ENCODE results near the gene PCNA.

DNA sequence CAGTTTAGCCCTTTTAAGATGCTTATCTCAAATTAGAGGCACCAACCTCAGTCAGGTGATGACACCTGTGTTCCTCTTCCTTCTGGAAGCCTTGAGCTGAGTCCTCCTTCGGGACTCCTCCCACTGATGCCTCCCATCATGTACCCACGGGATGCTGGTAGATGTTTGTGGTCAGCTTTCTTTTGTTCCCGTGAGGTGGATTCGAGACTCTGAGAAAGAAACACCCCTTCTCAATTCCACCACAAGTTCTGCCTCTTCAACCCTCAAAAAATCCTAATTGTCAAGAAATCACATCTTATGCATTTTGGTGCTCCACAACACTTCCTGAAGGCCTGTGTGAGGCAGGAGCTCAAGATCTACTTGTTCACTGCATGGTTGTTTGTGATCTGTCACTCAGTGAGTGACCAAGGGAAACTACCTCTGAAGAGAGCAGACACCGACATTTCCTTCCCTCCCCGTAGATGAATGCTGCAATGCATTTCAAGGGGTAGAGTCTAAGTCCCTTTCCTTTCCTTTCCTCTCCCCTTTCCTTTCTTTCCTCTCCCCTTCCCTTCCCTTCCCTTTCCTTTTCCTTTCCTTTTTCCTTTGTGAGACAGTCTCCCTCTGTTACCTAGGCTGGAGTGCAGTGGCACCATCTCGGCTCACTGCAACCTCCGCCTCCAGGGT lies 50.5 kb downstream of the PCNA start:
- TF ChIP-seq, protein P1, sequence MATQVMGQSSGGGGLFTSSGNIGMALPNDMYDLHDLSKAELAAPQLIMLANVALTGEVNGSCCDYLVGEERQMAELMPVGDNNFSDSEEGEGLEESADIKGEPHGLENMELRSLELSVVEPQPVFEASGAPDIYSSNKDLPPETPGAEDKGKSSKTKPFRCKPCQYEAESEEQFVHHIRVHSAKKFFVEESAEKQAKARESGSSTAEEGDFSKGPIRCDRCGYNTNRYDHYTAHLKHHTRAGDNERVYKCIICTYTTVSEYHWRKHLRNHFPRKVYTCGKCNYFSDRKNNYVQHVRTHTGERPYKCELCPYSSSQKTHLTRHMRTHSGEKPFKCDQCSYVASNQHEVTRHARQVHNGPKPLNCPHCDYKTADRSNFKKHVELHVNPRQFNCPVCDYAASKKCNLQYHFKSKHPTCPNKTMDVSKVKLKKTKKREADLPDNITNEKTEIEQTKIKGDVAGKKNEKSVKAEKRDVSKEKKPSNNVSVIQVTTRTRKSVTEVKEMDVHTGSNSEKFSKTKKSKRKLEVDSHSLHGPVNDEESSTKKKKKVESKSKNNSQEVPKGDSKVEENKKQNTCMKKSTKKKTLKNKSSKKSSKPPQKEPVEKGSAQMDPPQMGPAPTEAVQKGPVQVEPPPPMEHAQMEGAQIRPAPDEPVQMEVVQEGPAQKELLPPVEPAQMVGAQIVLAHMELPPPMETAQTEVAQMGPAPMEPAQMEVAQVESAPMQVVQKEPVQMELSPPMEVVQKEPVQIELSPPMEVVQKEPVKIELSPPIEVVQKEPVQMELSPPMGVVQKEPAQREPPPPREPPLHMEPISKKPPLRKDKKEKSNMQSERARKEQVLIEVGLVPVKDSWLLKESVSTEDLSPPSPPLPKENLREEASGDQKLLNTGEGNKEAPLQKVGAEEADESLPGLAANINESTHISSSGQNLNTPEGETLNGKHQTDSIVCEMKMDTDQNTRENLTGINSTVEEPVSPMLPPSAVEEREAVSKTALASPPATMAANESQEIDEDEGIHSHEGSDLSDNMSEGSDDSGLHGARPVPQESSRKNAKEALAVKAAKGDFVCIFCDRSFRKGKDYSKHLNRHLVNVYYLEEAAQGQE (IDR thresholded peaks at IDR 0.05; ENCODE audit: unreplicated experiment): no peak
- no peak for TF ChIP-seq POLR2AphosphoS5 (IDR thresholded peaks at IDR 0.05; ENCODE audit: low read depth)
- TF ChIP-seq, protein P2, sequence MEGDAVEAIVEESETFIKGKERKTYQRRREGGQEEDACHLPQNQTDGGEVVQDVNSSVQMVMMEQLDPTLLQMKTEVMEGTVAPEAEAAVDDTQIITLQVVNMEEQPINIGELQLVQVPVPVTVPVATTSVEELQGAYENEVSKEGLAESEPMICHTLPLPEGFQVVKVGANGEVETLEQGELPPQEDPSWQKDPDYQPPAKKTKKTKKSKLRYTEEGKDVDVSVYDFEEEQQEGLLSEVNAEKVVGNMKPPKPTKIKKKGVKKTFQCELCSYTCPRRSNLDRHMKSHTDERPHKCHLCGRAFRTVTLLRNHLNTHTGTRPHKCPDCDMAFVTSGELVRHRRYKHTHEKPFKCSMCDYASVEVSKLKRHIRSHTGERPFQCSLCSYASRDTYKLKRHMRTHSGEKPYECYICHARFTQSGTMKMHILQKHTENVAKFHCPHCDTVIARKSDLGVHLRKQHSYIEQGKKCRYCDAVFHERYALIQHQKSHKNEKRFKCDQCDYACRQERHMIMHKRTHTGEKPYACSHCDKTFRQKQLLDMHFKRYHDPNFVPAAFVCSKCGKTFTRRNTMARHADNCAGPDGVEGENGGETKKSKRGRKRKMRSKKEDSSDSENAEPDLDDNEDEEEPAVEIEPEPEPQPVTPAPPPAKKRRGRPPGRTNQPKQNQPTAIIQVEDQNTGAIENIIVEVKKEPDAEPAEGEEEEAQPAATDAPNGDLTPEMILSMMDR (conservative IDR thresholded peaks at IDR 0.05; ENCODE audit: low read depth in 2 of 2): no peak
- TF ChIP-seq JUNB (IDR thresholded peaks at IDR 0.05; ENCODE audit: unreplicated experiment): no peak
- no peak for TF ChIP-seq EZH2 (IDR thresholded peaks at IDR 0.05; ENCODE audit: low read depth, unreplicated experiment)
- no peak for TF ChIP-seq EZH2phosphoT487 (IDR thresholded peaks at IDR 0.05; ENCODE audit: unreplicated experiment)
- no peak for TF ChIP-seq CREB1 (CRISPR knock-in tag; IDR thresholded peaks at IDR 0.05; ENCODE audit: low read depth)
- no peak for TF ChIP-seq ZNF114 (CRISPR knock-in tag; IDR thresholded peaks at IDR 0.05)
- TF ChIP-seq, protein P3, sequence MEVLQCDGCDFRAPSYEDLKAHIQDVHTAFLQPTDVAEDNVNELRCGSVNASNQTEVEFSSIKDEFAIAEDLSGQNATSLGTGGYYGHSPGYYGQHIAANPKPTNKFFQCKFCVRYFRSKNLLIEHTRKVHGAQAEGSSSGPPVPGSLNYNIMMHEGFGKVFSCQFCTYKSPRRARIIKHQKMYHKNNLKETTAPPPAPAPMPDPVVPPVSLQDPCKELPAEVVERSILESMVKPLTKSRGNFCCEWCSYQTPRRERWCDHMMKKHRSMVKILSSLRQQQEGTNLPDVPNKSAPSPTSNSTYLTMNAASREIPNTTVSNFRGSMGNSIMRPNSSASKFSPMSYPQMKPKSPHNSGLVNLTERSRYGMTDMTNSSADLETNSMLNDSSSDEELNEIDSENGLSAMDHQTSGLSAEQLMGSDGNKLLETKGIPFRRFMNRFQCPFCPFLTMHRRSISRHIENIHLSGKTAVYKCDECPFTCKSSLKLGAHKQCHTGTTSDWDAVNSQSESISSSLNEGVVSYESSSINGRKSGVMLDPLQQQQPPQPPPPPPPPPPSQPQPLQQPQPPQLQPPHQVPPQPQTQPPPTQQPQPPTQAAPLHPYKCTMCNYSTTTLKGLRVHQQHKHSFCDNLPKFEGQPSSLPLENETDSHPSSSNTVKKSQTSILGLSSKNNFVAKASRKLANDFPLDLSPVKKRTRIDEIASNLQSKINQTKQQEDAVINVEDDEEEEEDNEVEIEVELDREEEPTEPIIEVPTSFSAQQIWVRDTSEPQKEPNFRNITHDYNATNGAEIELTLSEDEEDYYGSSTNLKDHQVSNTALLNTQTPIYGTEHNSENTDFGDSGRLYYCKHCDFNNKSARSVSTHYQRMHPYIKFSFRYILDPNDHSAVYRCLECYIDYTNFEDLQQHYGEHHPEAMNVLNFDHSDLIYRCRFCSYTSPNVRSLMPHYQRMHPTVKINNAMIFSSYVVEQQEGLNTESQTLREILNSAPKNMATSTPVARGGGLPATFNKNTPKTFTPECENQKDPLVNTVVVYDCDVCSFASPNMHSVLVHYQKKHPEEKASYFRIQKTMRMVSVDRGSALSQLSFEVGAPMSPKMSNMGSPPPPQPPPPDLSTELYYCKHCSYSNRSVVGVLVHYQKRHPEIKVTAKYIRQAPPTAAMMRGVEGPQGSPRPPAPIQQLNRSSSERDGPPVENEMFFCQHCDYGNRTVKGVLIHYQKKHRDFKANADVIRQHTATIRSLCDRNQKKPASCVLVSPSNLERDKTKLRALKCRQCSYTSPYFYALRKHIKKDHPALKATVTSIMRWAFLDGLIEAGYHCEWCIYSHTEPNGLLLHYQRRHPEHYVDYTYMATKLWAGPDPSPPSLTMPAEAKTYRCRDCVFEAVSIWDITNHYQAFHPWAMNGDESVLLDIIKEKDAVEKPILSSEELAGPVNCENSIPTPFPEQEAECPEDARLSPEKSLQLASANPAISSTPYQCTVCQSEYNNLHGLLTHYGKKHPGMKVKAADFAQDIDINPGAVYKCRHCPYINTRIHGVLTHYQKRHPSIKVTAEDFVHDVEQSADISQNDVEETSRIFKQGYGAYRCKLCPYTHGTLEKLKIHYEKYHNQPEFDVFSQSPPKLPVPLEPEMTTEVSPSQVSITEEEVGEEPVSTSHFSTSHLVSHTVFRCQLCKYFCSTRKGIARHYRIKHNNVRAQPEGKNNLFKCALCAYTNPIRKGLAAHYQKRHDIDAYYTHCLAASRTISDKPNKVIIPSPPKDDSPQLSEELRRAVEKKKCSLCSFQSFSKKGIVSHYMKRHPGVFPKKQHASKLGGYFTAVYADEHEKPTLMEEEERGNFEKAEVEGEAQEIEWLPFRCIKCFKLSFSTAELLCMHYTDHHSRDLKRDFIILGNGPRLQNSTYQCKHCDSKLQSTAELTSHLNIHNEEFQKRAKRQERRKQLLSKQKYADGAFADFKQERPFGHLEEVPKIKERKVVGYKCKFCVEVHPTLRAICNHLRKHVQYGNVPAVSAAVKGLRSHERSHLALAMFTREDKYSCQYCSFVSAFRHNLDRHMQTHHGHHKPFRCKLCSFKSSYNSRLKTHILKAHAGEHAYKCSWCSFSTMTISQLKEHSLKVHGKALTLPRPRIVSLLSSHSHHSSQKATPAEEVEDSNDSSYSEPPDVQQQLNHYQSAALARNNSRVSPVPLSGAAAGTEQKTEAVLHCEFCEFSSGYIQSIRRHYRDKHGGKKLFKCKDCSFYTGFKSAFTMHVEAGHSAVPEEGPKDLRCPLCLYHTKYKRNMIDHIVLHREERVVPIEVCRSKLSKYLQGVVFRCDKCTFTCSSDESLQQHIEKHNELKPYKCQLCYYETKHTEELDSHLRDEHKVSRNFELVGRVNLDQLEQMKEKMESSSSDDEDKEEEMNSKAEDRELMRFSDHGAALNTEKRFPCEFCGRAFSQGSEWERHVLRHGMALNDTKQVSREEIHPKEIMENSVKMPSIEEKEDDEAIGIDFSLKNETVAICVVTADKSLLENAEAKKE (CRISPR knock-in tag; IDR thresholded peaks at IDR 0.05): no peak
- TF ChIP-seq NANOG (IDR thresholded peaks at IDR 0.05; ENCODE audit: borderline replicate concordance): no peak
- TF ChIP-seq, protein P4, sequence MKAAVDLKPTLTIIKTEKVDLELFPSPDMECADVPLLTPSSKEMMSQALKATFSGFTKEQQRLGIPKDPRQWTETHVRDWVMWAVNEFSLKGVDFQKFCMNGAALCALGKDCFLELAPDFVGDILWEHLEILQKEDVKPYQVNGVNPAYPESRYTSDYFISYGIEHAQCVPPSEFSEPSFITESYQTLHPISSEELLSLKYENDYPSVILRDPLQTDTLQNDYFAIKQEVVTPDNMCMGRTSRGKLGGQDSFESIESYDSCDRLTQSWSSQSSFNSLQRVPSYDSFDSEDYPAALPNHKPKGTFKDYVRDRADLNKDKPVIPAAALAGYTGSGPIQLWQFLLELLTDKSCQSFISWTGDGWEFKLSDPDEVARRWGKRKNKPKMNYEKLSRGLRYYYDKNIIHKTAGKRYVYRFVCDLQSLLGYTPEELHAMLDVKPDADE (IDR thresholded peaks at IDR 0.05): no peak
- no peak for TF ChIP-seq STAT1 (IDR thresholded peaks at IDR 0.05; ENCODE audit: unreplicated experiment)
- TF ChIP-seq ZNF331 (CRISPR knock-in tag; IDR thresholded peaks at IDR 0.05; ENCODE audit: low read depth): no peak
